Measurements from ENCODE around the gene EID2. TPM values are rescaled to one million over a fixed set of nuclear protein-coding genes. Genes with fewer than 3 reads are reported as not detected.

Gene EID2
- total RNA-seq, 2 experiments from 2014 or later: 17.3 to 22.9 TPM

DNA sequence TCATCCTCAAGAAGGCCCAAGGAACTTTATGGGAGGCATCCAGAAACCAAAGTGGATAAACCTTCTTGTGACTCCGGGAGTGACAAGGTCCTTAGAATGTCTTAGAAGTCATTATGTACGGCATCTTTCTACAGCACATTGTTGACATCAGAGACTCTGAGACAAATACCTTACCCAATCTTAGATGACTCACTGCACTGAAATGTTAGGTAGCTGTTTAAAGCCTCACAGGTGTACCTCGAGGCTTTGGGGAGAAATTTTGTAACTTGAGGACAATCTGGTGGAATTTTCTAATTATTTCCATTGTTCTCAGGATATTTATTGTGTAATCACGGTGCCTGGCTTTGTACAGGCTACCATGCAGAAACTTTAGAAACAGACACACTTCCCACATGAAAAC, 47.5 kb upstream of the EID2 start:
- POLR2A ChIA-PET: no interaction called here
- intact Hi-C loops (cut with micrococcal nuclease; ENCODE audit: unreplicated experiment): no loop called here
- no peak overlapping the region for H2AFZ ChIP-seq (ENCODE audit: low read length)
- BruUV-seq (replicated peaks): no TSS peak
- no peaks in the 10 kb centered on the region for H3K79me2 ChIP-seq (ENCODE audit: insufficient read depth, low read depth, low read length)
- no peak overlapping the region for H3K4me2 ChIP-seq (ENCODE audit: low read length)
- H3K9me3 ChIP-seq (ENCODE audit: low read length): no peaks in the 10 kb centered on the region
- CTCF ChIA-PET (ENCODE audit: unreplicated experiment): no interaction called here
- H4K20me1 ChIP-seq (ENCODE audit: insufficient read depth, low read length): no peaks in the 10 kb centered on the region
- H3K4me1 ChIP-seq (ENCODE audit: insufficient read depth, low read length, poor library complexity, severe bottlenecking): no peaks in the 10 kb centered on the region
- no peak overlapping the region for H3K4me3 ChIP-seq (ENCODE audit: low read depth, low read length, poor library complexity, severe bottlenecking)
- DNase-seq (ENCODE audit: low spot score): no peak
- H3K9me2 ChIP-seq (ENCODE audit: insufficient read depth, low read length): no peaks in the 10 kb centered on the region
- H3K36me3 ChIP-seq (ENCODE audit: insufficient read depth, low read length): no peaks in the 10 kb centered on the region
- no peak for TF ChIP-seq EZH2phosphoT487 (IDR thresholded peaks at IDR 0.05; ENCODE audit: borderline replicate concordance, low read depth, low read length)
- TF ChIP-seq, protein P1, sequence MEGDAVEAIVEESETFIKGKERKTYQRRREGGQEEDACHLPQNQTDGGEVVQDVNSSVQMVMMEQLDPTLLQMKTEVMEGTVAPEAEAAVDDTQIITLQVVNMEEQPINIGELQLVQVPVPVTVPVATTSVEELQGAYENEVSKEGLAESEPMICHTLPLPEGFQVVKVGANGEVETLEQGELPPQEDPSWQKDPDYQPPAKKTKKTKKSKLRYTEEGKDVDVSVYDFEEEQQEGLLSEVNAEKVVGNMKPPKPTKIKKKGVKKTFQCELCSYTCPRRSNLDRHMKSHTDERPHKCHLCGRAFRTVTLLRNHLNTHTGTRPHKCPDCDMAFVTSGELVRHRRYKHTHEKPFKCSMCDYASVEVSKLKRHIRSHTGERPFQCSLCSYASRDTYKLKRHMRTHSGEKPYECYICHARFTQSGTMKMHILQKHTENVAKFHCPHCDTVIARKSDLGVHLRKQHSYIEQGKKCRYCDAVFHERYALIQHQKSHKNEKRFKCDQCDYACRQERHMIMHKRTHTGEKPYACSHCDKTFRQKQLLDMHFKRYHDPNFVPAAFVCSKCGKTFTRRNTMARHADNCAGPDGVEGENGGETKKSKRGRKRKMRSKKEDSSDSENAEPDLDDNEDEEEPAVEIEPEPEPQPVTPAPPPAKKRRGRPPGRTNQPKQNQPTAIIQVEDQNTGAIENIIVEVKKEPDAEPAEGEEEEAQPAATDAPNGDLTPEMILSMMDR (conservative IDR thresholded peaks at IDR 0.05; ENCODE audit: low read length): no peak
- H3K27ac ChIP-seq (ENCODE audit: low read depth, low read length, poor library complexity, severe bottlenecking): no peak overlapping the region

DNA sequence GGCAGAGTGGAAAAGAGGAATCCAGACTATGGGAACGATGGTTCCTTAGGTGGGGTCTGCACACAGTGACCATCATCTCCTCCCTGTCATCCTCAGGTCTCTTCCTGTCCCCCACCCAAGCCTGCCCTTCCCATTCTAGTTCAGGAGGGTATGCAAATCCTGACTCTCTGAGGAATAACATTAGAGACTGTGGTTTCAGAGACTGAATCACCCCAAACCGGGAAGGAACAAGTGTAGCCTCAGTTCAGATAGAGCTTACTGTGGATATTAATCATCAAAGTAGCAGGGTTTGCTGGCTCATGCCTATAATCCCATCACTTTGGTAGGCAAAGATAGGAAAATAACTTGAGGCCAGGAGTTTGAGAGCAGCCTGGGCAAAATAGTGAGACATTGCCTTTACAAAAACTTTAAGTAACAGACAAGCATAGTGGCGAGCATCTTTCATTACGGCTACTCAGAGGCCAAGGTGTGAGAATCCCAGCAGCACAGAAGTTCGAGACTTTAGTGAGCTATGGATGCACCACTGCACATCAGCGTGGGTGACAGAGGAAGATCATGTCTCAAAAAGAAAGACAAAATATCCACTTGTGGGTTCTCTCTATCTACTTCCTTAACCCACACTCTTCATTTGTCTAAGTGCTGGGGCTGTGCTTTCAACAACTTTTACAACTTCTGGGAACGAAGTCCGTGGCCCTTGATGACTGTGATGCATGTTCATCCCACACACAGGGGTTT, 43.1 kb upstream of the EID2 start:
- no peaks in the 10 kb centered on the region for H3K36me3 ChIP-seq (ENCODE audit: insufficient read depth, low read length)
- no peak overlapping the region for H3K4me3 ChIP-seq (ENCODE audit: low read depth, low read length, poor library complexity, severe bottlenecking)
- no peaks in the 10 kb centered on the region for H3K9me3 ChIP-seq (ENCODE audit: low read length)
- H3K4me2 ChIP-seq (ENCODE audit: low read length): no peak overlapping the region
- no TSS peak for BruUV-seq (replicated peaks)
- no peak for DNase-seq (ENCODE audit: low spot score)
- intact Hi-C loops (cut with micrococcal nuclease; ENCODE audit: unreplicated experiment): no loop called here
- TF ChIP-seq, protein P1 (conservative IDR thresholded peaks at IDR 0.05; ENCODE audit: low read length): no peak
- no peak for TF ChIP-seq EZH2phosphoT487 (IDR thresholded peaks at IDR 0.05; ENCODE audit: borderline replicate concordance, low read depth, low read length)
- no peaks in the 10 kb centered on the region for H3K9me2 ChIP-seq (ENCODE audit: insufficient read depth, low read length)
- H4K20me1 ChIP-seq (ENCODE audit: insufficient read depth, low read length): no peaks in the 10 kb centered on the region
- POLR2A ChIA-PET: interaction anchor here (0.6 kb wide), 1 partner anchor 8 kb away, joined by 3 read pairs; no protein-coding TSS in a partner anchor
- H3K27ac ChIP-seq (ENCODE audit: low read depth, low read length, poor library complexity, severe bottlenecking): no peak overlapping the region
- CTCF ChIA-PET (ENCODE audit: unreplicated experiment): no interaction called here
- H3K4me1 ChIP-seq (ENCODE audit: insufficient read depth, low read length, poor library complexity, severe bottlenecking): no peaks in the 10 kb centered on the region
- H2AFZ ChIP-seq (ENCODE audit: low read length): no peak overlapping the region
- H3K79me2 ChIP-seq (ENCODE audit: insufficient read depth, low read depth, low read length): no peaks in the 10 kb centered on the region

DNA sequence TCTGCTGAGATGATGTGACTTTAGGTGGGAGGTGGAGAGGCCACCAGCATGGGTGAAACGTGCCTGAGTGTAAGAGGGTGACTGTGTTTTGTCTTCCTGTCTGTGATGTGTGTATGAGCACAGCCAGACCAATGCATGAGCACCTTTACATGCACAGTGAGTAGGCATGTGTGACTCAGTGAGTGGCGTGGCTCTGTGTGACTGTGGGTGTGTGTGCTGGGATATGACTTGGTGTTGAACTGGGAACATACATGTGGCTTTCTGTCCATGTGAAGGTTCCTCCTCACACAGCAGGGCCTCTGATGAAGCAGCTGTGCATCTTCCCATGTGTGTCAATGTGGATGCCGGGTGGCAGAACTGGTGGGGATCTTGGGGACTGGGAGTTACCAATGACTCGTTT, 42.5 kb upstream of the EID2 start:
- Histone ChIP-seq H3K4me1 (ENCODE audit: insufficient read depth, low read length, poor library complexity, severe bottlenecking) (no peaks in the 10 kb centered on the region), H3K4me2 (ENCODE audit: low read length) (no peak overlapping the region), H3K27ac (ENCODE audit: low read depth, low read length, poor library complexity, severe bottlenecking) (no peak overlapping the region), H2AFZ (ENCODE audit: low read length) (no peak overlapping the region), H3K9me3 (ENCODE audit: low read length) (no peaks in the 10 kb centered on the region), H4K20me1 (ENCODE audit: insufficient read depth, low read length) (no peaks in the 10 kb centered on the region), H3K9me2 (ENCODE audit: insufficient read depth, low read length) (no peaks in the 10 kb centered on the region), H3K36me3 (ENCODE audit: insufficient read depth, low read length) (no peaks in the 10 kb centered on the region), H3K79me2 (ENCODE audit: insufficient read depth, low read depth, low read length) (no peaks in the 10 kb centered on the region), H3K4me3 (ENCODE audit: low read depth, low read length, poor library complexity, severe bottlenecking) (no peak overlapping the region)
- ChIA-PET CTCF (ENCODE audit: unreplicated experiment) (no interaction called here), POLR2A (no interaction called here)
- TF ChIP-seq, protein P1 (conservative IDR thresholded peaks at IDR 0.05; ENCODE audit: low read length): no peak
- TF ChIP-seq EZH2phosphoT487 (IDR thresholded peaks at IDR 0.05; ENCODE audit: borderline replicate concordance, low read depth, low read length): no peak
- no TSS peak for BruUV-seq (replicated peaks)
- DNase-seq (ENCODE audit: low spot score): no peak
- intact Hi-C loops (cut with micrococcal nuclease; ENCODE audit: unreplicated experiment): no loop called here

Data from OCI-LY7 (cell line).